ENCODE data around the gene MTG2. TPM values are rescaled to one million over a fixed set of nuclear protein-coding genes. Genes with fewer than 3 reads are reported as not detected.

MTG2 gene
- total RNA-seq, 1 donor from 2014 or later: 29.3 TPM

- Mint-ChIP-seq H3K27me3 (ENCODE audit: unreplicated experiment) (no peaks in the 10 kb centered on the region), H3K4me3 (ENCODE audit: unreplicated experiment) (no peak overlapping the region), H3K9me3 (ENCODE audit: unreplicated experiment) (no peaks in the 10 kb centered on the region), H3K27ac (ENCODE audit: unreplicated experiment) (no peak overlapping the region), H3K36me3 (ENCODE audit: unreplicated experiment) (peaks cover 19% of the 10 kb centered on the region), H3K4me1 (ENCODE audit: unreplicated experiment) (no peaks in the 10 kb centered on the region)
- no peak for TF ChIP-seq CTCF (IDR thresholded peaks at IDR 0.05)
- no peak for DNase-seq (ENCODE audit: extremely low spot score, unreplicated experiment)
Observed at GRCh38 chr20:62174021-62174804, 8.6 kb upstream of the MTG2 start.

GRCh38 chr20:62174870-62175624, 7.8 kb upstream of the MTG2 start:
- no peaks in the 10 kb centered on the region for H3K27me3 Mint-ChIP-seq (ENCODE audit: unreplicated experiment)
- no peak for DNase-seq (ENCODE audit: extremely low spot score, unreplicated experiment)
- no peak overlapping the region for H3K27ac Mint-ChIP-seq (ENCODE audit: unreplicated experiment)
- H3K4me1 Mint-ChIP-seq (ENCODE audit: unreplicated experiment): no peaks in the 10 kb centered on the region
- peaks cover 20% of the 10 kb centered on the region for H3K36me3 Mint-ChIP-seq (ENCODE audit: unreplicated experiment)
- no peaks in the 10 kb centered on the region for H3K9me3 Mint-ChIP-seq (ENCODE audit: unreplicated experiment)
- TF ChIP-seq CTCF (IDR thresholded peaks at IDR 0.05): no peak
- H3K4me3 Mint-ChIP-seq (ENCODE audit: unreplicated experiment): no peak overlapping the region

- Mint-ChIP-seq H3K27me3 (ENCODE audit: unreplicated experiment) (no peaks in the 10 kb centered on the region), H3K27ac (ENCODE audit: unreplicated experiment) (no peak overlapping the region)
- DNase-seq (ENCODE audit: extremely low spot score, unreplicated experiment): no peak
Observed at GRCh38 chr20:62175711-62176110, 7.1 kb upstream of the MTG2 start.

GRCh38 chr20:62176866-62177265, 6.0 kb upstream of the MTG2 start:
- Mint-ChIP-seq H3K36me3 (ENCODE audit: unreplicated experiment) (peaks cover 18% of the 10 kb centered on the region), H3K27ac (ENCODE audit: unreplicated experiment) (no peak overlapping the region), H3K9me3 (ENCODE audit: unreplicated experiment) (no peaks in the 10 kb centered on the region), H3K27me3 (ENCODE audit: unreplicated experiment) (no peaks in the 10 kb centered on the region), H3K4me1 (ENCODE audit: unreplicated experiment) (peaks cover 3% of the 10 kb centered on the region), H3K4me3 (ENCODE audit: unreplicated experiment) (no peak overlapping the region)
- TF ChIP-seq CTCF (IDR thresholded peaks at IDR 0.05): no peak
- no peak for DNase-seq (ENCODE audit: extremely low spot score, unreplicated experiment)

More at GRCh38 chr20:62175711-62176110, 7.1 kb upstream of the MTG2 start:
- H3K4me1 Mint-ChIP-seq (ENCODE audit: unreplicated experiment): no peaks in the 10 kb centered on the region
- peaks cover 20% of the 10 kb centered on the region for H3K36me3 Mint-ChIP-seq (ENCODE audit: unreplicated experiment)
- no peak for TF ChIP-seq CTCF (IDR thresholded peaks at IDR 0.05)
- no peaks in the 10 kb centered on the region for H3K9me3 Mint-ChIP-seq (ENCODE audit: unreplicated experiment)
- H3K4me3 Mint-ChIP-seq (ENCODE audit: unreplicated experiment): no peak overlapping the region

GRCh38 chr20:62177307-62177706, 5.5 kb upstream of the MTG2 start:
- peaks cover 8% of the 10 kb centered on the region for H3K4me1 Mint-ChIP-seq (ENCODE audit: unreplicated experiment)

More at GRCh38 chr20:62177307-62177706, 5.5 kb upstream of the MTG2 start:
- no peak overlapping the region for H3K4me3 Mint-ChIP-seq (ENCODE audit: unreplicated experiment)
- DNase-seq (ENCODE audit: extremely low spot score, unreplicated experiment): no peak
- no peak for TF ChIP-seq CTCF (IDR thresholded peaks at IDR 0.05)
- no peaks in the 10 kb centered on the region for H3K9me3 Mint-ChIP-seq (ENCODE audit: unreplicated experiment)
- H3K27me3 Mint-ChIP-seq (ENCODE audit: unreplicated experiment): no peaks in the 10 kb centered on the region
- H3K27ac Mint-ChIP-seq (ENCODE audit: unreplicated experiment): no peak overlapping the region
- peaks cover 18% of the 10 kb centered on the region for H3K36me3 Mint-ChIP-seq (ENCODE audit: unreplicated experiment)

All from osteocyte (in vitro differentiated cells).